Measurements from ENCODE around the gene WTAP. TPM values are rescaled to one million over a fixed set of nuclear protein-coding genes. Genes with fewer than 3 reads are reported as not detected.

WTAP gene
- total RNA-seq, 1 experiment from 2014 or later, result 44.7 TPM

- peaks cover 87% of the 10 kb centered on the region for H3K79me2 ChIP-seq (ENCODE audit: low read depth)
- H3K9me3 ChIP-seq (ENCODE audit: insufficient read depth, low read depth), result no peaks in the 10 kb centered on the region
- DNase-seq, result no peak
- no peak overlapping the region for H3K27ac ChIP-seq
- TF ChIP-seq, protein P1, sequence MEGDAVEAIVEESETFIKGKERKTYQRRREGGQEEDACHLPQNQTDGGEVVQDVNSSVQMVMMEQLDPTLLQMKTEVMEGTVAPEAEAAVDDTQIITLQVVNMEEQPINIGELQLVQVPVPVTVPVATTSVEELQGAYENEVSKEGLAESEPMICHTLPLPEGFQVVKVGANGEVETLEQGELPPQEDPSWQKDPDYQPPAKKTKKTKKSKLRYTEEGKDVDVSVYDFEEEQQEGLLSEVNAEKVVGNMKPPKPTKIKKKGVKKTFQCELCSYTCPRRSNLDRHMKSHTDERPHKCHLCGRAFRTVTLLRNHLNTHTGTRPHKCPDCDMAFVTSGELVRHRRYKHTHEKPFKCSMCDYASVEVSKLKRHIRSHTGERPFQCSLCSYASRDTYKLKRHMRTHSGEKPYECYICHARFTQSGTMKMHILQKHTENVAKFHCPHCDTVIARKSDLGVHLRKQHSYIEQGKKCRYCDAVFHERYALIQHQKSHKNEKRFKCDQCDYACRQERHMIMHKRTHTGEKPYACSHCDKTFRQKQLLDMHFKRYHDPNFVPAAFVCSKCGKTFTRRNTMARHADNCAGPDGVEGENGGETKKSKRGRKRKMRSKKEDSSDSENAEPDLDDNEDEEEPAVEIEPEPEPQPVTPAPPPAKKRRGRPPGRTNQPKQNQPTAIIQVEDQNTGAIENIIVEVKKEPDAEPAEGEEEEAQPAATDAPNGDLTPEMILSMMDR (conservative IDR thresholded peaks at IDR 0.05), result no peak
- no peaks in the 10 kb centered on the region for H3K27me3 ChIP-seq (ENCODE audit: insufficient read depth, low read depth)
- ChIA-PET POLR2A (ENCODE audit: unreplicated experiment) (no interaction called here), CTCF (no interaction called here)
- peaks cover 16% of the 10 kb centered on the region for H3K36me3 ChIP-seq (ENCODE audit: low read depth)
- H3K9me2 ChIP-seq (ENCODE audit: insufficient read depth), result no peaks in the 10 kb centered on the region
- H2AFZ ChIP-seq, result no peak overlapping the region
- no peak overlapping the region for H3K4me3 ChIP-seq
- BruUV-seq (replicated peaks), result no TSS peak
- H4K20me1 ChIP-seq (ENCODE audit: insufficient read depth), result peaks cover 69% of the 10 kb centered on the region
- no peaks in the 10 kb centered on the region for H3K4me1 ChIP-seq (replicated peaks; ENCODE audit: insufficient read depth)
- intact Hi-C loops (cut with micrococcal nuclease; ENCODE audit: unreplicated experiment), result no loop called here
- H3F3A ChIP-seq (ENCODE audit: insufficient read depth, low read depth), result peaks cover 16% of the 10 kb centered on the region; the same call in 1 of the 2 replicates
- no peak overlapping the region for H3K4me2 ChIP-seq
These were observed 9.6 kb downstream of the WTAP start for GRCh38 chr6:159736908-159737307.

DNA sequence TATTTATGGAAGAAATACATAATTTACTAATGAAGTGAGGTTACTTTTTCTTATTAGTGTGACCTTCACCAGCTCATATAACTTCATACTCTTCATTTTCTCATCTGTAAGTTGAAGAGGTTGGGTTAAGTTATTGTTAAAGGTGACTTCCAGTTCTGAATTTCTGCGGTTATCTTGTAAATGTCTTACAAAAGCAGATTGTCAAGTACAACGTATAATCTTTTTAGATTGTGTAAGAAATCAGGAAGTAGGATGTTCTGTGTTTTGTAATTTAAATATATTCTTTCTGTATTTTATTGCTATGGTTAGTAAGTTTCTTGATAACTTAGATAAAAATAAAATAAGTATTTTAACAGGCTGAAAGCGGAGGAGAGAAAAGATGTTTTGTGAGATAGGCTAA lies 12.0 kb downstream of the WTAP start:
- CTCF ChIA-PET, result no interaction called here
- POLR2A ChIA-PET (ENCODE audit: unreplicated experiment), result interaction anchor here (0.6 kb wide), 1 partner anchor 24 kb away, joined by 5 read pairs; no protein-coding TSS in a partner anchor
- no TSS peak for BruUV-seq (replicated peaks)

GRCh38 chr6:159742165-159742564 lies 14.9 kb downstream of the WTAP start:
- intact Hi-C loops (cut with micrococcal nuclease; ENCODE audit: unreplicated experiment), result no loop called here
- peak overlapping the region; percentile 31; the same call in 1 of the 2 replicates for H3K27ac ChIP-seq
- peaks cover 47% of the 10 kb centered on the region for H3K79me2 ChIP-seq (ENCODE audit: low read depth)
- peaks cover 56% of the 10 kb centered on the region for H3K36me3 ChIP-seq (ENCODE audit: low read depth)
- no peaks in the 10 kb centered on the region for H3K9me2 ChIP-seq (ENCODE audit: insufficient read depth)
- no peak overlapping the region for H2AFZ ChIP-seq
- no peaks in the 10 kb centered on the region for H3K9me3 ChIP-seq (ENCODE audit: insufficient read depth, low read depth)
- DNase-seq, result no peak
- H3K4me1 ChIP-seq (replicated peaks; ENCODE audit: insufficient read depth), result no peaks in the 10 kb centered on the region
- H3K4me3 ChIP-seq, result no peak overlapping the region
- ChIA-PET CTCF (no interaction called here), POLR2A (ENCODE audit: unreplicated experiment) (no interaction called here)
- H3F3A ChIP-seq (ENCODE audit: insufficient read depth, low read depth), result peaks cover 21% of the 10 kb centered on the region; the same call in 1 of the 2 replicates
- no peaks in the 10 kb centered on the region for H3K27me3 ChIP-seq (ENCODE audit: insufficient read depth, low read depth)
- no TSS peak for BruUV-seq (replicated peaks)
- no peak overlapping the region for H3K4me2 ChIP-seq
- peaks cover 24% of the 10 kb centered on the region for H4K20me1 ChIP-seq (ENCODE audit: insufficient read depth)
- TF ChIP-seq, protein P1 (conservative IDR thresholded peaks at IDR 0.05), result no peak
- no peak for TF ChIP-seq EZH2 (IDR thresholded peaks at IDR 0.05; ENCODE audit: low read depth)

More for the DNA sequence above, 12.0 kb downstream of the WTAP start:
- H3K79me2 ChIP-seq (ENCODE audit: low read depth), result peaks cover 75% of the 10 kb centered on the region
- H3F3A ChIP-seq (ENCODE audit: insufficient read depth, low read depth), result peaks cover 16% of the 10 kb centered on the region; the same call in 1 of the 2 replicates
- H3K27me3 ChIP-seq (ENCODE audit: insufficient read depth, low read depth), result no peaks in the 10 kb centered on the region
- peaks cover 46% of the 10 kb centered on the region for H4K20me1 ChIP-seq (ENCODE audit: insufficient read depth)
- intact Hi-C loops (cut with micrococcal nuclease; ENCODE audit: unreplicated experiment), result no loop called here
- H3K36me3 ChIP-seq (ENCODE audit: low read depth), result peaks cover 32% of the 10 kb centered on the region
- H2AFZ ChIP-seq, result no peak overlapping the region
- TF ChIP-seq, protein P1 (conservative IDR thresholded peaks at IDR 0.05), result no peak
- TF ChIP-seq EZH2 (IDR thresholded peaks at IDR 0.05; ENCODE audit: low read depth), result no peak
- no peak for DNase-seq
- no peak overlapping the region for H3K4me3 ChIP-seq
- H3K9me2 ChIP-seq (ENCODE audit: insufficient read depth), result no peaks in the 10 kb centered on the region
- no peak overlapping the region for H3K27ac ChIP-seq
- H3K4me2 ChIP-seq, result no peak overlapping the region
- H3K4me1 ChIP-seq (replicated peaks; ENCODE audit: insufficient read depth), result no peaks in the 10 kb centered on the region
- H3K9me3 ChIP-seq (ENCODE audit: insufficient read depth, low read depth), result no peaks in the 10 kb centered on the region
